SKM-1 (cell line): ENCODE data around the gene LYPLA2.
"Not testable (repeated sequence)": the region's sequence is repeated elsewhere in the genome, so short reads cannot be mapped to it uniquely, and the experiment has no call there.

Source experiments
- DNase-seq: peaks from one replicate; lab custom pipeline; 2025; ENCODE audit not compliant: unreplicated experiment; lab: John Stamatoyannopoulos, UW

LYPLA2 gene

DNA sequence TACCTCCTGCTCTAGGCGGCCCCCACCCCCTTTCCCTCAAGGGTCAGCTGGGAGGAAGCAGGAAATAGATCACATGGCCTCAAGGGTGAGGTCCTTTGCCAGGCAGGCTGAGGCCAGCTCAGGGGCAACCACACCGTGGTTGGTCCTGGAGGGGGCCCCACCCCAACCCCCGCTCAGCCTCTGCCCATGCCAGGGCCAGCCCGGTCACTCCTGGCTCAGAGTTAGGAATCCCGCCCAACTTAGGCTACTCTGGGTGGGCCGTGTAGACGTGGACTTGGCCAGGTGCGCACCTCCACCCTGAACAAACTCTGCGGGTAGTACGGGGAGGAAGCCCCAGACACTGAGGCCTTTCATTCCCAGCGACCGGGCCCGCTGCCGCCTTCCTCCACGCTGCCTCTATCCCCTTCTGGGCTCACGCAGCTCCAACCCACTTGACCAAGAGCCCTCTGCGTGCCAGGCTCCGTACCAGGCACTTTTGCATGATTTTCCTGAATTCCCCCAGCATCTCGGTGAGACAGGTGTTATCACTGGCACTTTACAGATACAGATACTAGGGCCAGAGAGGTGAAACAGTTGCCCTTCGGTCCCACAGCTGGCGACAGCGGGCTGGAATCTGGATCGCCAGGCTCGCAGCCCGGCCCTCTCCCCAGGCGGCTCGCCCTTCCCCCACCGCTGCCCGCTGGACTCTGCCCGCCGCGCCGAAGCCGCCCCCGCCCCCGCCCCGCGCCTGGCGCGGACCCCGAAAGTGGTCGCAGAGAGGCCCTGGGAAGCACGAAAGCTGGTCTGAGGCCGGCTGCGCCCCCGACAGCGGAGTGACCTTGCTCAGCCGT lies 8.8 kb downstream of the LYPLA2 start:
- no peak for DNase-seq

DNA sequence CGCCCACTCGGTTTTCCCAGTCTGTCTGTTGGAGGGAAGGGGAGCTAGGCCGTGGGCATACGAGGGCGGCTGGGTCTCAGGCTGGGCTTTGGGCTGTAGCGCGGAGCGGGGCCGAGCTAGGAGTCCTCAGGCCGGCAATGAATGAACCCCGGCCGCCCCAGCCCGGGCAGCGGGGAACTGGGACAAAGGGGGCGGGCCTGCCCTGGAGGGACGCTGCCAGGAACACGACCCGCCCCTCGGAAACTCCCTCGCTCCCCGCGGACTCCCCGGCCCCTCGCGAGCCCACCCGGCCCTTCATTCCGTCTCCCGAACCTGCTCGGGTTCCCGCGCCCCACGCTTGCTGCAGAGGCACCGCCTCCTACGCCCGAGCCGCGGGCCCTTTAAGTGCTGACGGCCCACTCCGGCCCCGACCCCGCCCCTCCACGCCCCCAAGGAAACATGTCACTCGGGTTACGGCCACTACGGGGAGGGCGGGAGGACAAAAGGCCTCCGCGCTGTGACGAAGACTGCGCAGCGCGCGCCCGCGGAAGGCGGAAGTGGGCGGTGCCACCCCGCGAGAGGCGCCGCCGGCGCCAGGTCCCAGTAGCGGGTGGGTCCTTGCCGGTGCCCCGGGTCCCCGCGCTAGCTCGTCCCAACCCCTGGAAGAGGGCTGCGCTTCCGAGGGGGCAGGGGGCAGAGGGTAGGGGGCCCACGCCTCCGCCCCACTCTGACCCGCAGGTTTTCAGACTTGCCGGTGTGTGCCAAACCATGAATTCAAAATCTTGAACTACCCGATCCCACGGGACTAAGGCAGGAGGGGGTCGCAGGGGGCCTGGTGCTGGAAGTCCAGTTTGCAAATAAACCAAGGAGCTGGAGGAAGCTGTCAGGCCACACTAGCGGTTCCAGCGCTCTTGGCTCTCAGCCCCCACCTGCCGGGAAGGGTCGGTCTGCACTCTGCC lies 9.7 kb downstream of the LYPLA2 start, which contains the start of gene GALE:
Gene GALE, minus strand, starts transcription at position 355 of the 938 bp plus-strand sequence. CDS start 1,747 bp downstream, outside the sequence.
- DNase-seq: peak; percentile 91

DNA sequence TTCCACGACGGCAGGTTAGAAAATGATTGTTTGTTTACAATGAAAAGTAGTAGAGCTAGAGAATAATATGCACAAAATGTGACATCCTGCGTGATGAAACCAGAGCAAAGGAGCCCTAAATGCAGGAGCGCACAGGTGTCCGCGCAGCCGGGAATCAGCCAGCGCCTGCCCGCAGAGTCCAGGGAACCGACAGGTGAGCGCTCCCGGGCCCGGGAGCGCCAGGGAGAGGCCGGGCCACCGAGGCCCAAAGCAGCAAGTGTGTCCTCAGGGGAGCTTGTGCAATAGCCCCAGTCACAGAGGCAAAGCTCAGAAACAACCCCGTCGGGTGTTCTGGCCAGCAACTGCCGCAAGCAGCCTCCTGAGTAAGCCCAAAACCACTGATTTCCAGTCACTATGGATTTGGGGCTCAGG lies 10.4 kb downstream of the LYPLA2 start:
- no peak for DNase-seq

DNA sequence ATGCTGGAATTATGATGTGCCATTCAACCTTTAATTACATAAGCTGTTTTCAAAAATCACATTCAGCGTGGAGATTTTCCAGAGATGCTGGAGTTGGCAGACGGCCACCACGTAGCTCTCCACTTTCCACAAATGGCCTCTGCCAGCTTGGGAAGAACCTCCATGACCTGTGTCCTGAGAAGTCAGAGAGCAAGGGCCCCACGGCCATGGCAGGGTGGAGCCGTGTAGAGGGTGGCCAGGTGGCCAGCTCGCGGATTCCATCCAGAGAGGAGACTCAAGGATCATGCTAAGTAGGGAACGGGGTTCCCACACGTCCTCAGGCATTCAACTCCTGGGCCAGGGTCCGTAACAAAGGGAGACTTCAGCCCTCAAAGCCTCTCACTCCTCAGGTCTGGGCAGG lies 10.9 kb downstream of the LYPLA2 start:
- no peak for DNase-seq

DNA sequence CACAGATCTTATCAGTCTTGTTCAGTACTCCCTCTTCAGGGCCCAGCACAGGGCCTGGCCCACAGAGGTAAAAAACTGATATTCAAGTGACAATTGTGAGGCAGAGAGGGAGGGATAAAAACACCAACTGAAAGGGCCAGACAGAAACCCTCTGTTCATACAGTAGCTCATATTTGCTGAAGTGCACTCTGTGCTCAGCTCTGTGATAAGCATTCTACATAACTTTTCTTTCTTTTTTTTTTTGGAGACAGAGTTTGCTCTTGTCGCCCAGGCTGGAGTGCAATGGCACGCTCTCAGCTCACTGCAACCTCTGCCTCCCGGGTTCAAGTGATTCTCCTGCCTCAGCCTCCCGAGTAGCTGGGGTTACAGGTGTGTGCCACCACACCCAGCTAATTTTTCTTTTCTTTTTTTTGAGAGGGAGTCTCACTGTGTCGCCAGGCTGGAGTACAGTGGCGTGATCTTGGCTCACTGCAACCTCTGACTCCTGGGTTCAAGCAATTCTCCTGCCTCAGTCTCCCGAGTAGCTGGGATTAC lies 11.9 kb downstream of the LYPLA2 start:
- not testable (repeated sequence) for DNase-seq

DNA sequence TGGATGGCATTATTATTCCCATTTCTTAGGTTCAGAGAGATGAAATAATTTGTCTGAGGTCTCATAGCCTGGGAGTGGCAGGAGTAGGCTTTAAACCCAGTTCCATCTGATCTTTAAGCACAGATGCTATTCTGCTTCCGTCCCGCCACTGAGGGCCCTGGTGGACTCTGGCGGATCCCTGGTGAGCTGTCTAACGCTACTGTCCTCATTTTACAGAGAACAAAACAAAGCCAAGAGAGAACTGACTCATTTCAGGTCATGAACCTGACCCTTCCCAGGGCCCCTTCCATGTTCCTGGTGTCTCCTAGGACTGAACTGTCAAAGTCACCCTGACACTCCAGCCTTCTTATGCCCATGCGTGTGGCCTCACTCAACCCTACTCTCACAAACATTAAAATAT lies 12.7 kb downstream of the LYPLA2 start:
- DNase-seq: no peak

DNA sequence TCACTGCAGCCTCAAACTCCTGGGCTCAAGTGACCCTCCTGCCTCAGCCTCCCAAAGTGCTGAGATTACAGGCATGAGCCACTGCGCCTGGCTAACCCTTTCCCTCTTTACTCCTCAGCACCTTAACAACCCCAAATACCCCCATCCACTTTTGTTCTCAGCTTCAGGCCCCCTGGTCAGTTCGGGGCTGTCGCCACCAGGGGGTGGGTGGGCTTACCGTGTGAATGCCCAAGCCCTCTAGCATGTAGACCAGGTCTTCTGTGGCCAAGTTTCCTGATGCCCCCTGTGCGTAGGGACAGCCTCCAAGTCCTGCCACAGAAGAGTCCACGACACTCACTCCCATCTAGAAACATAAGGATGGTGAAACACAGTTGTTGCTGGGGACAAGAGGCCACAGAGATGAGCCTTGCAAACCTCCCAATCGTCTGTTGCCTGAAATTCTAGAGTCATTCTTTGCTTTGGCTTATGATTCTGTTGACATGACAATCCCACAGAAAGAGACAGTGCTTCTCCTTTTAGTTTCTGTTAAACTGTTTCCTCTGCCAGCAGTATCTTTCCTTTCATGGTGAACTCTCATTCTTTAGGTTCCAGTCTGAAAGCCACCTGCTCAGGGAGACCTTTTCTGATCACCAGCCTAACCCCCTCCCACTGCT lies 13.4 kb downstream of the LYPLA2 start:
- no peak for DNase-seq

DNA sequence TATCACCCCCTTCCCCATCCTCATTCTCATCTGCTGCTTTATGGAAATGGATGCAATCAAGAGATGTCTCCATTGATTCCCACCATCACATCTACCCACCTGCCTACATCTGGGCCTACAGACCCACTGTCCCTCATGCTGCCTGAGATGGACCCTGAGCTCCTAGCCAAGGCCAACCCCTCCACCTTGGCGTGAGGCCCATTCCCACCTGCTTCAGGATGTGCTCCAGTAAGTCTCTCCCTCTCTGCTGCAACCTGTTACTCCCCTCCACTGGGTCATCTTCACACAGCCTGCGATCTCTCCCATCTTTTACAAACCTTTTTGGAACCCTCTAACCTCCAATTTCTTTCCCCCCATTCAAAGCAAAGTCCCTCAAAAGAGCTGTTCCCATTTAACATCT lies 14.1 kb downstream of the LYPLA2 start:
- no peak for DNase-seq

GRCh38 chr1:23806280-23806679 lies 15.3 kb downstream of the LYPLA2 start:
- DNase-seq: no peak

DNA sequence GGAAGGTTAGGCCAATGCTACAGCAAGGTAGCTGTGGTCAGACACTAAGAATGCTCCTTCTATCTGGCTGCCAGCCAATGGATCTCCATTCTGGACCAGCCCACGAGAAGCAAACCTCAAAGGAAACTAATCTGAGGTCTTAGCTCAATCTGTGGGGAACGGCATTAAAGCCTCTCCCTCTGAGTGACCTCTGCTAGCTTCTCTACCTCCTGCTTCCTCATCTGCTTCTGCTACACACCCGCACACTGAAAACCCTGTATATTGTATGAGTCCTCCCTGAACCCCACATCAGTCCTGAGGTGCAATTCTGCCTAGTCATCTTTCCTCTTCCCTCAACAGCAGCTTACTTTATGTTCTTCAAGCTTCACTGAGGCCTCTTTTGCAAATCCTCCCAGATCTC lies 16.5 kb downstream of the LYPLA2 start:
- peak; percentile 86 for DNase-seq

DNA sequence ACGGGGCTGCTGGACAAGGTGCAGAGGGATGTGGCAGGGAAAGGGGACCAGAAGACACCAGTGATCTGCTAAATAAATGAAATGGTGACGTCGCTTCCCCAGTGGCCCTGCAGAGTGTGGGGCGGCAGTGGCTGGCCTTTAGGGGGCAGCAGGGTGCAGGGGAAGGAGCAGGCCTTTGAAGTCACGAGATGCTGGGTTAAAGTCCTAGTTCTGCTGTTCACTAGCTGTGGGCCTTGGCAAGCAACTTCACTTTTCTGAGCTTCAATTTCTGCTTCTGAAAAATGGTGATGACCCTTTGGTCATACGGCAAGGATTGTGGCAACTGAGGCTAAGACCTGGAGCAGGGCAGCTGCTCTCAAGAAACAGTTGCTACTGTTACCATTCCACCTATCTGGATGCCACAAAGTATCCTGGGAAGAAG lies 18.8 kb downstream of the LYPLA2 start:
- peak; percentile 82 for DNase-seq

GRCh38 chr1:23810818-23811540 lies 20.0 kb downstream of the LYPLA2 start:
- peak; percentile 93 for DNase-seq

DNA sequence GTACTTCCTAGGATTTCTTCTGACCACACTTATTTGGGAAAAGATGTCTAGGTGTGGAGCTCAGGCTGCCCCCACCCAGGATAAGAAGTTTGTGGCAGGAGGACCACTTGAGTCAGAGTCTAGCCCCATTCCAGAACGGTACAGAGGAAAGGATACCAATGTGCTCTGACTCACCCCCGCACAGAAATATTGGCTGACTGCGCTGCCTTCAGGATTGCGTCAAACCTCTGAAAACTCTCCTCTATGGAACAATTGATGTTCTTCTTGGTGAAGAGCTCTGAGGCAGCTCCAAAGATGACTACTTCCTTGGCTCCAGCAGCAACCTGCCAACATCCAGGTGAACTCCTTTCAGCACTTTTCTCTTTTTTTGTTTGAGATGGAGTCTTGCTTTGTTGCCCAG lies 23.1 kb downstream of the LYPLA2 start:
- no peak for DNase-seq

GRCh38 chr1:23816361-23816760 lies 25.4 kb downstream of the LYPLA2 start:
- no peak for DNase-seq

DNA sequence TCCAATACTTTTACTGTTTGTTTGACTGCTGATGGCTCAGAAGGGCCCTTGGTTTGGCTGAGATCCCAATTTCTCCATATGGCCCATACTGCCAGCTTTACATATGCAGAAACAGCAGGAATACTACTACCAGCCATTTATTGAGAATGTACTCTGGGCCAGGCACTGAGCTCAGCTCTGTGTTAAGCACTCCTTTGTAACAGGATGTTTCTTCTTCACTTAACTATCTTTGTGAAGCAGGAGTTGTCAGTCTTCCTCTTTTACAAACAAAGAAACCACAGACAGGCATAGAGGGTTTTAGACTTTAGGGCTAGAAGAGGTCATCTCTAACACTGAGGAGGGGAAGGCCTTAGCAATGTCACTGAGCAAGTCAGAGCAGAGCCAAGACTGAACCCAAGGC lies 26.0 kb downstream of the LYPLA2 start:
- DNase-seq: peak; percentile 45

DNA sequence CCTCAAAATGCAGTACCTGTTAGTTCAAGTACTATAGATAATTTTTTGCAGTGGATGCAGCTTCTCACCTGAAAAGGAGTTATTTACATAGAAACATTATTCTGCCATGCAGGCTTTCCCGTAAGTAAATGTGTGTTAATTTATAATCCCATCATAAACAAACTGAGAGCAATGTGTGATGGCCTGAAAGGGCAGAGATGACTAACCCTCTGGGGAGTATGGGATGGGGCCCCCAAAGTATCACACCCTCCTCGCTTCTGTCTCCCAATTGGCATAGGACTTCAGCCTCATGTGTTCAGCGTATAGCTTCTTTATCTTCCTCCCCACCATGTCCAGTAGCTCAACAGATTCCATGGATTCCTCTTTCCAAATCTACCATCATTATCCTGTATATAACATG lies 26.7 kb downstream of the LYPLA2 start:
- DNase-seq: no peak

DNA sequence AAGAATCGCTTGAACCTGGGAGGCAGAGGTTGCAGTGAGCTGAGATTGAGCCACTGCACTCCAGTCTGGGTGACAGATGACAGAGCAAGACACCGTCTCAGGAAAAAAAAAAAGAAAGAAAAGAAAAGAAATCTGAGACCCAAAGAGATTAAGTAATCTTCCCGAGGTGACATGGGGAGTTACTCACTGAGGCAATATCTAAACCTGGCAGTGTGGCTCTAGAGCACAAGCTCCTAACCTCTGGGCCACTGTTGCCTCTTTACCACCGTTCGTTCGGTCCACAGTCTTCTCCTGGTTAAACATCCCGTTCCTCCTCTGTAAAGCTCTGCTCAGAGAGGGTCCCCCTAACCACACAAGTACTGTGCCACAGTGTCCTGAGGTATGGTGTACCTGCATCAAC lies 32.8 kb downstream of the LYPLA2 start:
- DNase-seq: no peak

DNA sequence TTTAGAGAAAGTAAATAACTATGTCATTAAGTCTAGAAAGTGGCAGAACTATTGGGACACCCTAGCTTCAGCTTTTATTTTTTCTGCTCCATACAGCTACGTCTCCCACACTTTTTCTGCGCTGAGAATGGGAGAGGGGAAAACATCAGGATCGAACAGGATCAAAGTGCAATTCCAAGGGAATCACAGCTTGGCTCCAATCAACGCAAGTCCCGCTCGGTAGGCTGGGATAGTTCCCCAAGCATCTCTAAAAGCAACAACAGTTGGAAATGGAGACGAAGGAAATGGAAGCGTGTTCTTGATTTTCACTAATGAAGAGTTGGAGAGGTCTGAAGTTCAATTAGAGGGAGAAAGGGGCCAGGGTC lies 33.7 kb downstream of the LYPLA2 start:
- DNase-seq: no peak

DNA sequence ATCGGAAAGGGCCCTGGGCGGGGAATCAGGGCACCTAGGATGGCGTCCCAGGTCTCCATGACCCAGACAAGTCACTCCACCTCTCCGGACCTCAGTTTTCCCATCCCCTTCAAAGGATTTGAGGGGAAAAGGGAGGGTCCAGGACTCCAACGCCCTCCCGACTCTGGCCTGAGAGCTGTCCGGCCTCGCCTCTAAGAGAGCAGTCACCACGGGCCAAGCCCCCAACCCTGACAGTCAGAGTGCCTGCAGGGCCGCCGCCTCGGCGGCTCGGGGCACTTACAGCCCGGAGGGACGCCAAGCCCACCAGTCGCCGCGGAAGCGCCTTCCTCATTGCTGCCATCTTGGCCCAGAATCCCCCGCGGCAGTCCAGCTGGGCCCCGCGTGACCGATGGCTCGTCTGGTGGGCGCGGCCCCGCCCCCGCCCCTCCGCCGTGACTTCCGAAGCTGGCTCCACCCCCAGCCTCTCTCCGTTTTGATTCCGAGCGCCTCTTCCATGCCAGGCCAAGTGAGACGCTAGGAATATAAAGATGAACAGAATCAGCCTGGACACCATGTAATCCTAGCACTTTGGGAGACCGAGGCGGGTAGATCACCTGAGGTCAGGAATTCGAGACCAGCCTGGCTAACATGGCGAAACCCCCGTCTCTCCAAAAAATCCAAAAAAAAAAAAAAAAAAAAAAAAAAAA lies 34.3 kb downstream of the LYPLA2 start, which contains the start of gene HMGCL:
Gene HMGCL, minus strand, starts transcription at position 354 of the 686 bp plus-strand sequence. Its CDS starts 14 bp downstream, at position 340.
- peak; percentile 64 for DNase-seq
